ENCODE results near the gene PROZ.

Gene PROZ

DNA sequence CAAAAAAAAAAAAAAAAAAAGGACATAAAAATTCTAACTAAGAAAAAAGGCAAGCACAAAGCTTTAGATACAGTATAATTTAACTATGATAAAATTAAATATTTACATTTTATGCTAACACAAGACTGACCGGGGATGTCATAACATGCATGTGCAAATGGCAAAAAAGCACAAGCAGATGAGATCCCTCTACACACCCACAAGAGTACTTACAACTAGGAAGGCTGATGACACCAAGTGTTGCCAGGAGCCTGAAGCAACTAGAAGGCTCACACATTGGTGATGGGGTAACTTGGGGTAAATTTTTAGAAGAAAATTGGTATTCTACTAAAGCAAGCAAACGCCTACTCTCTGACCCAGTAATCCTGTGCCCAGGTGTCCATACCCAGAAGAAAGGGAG, 43.4 kb downstream of the PROZ start:
- no peaks in the 10 kb centered on the region for H3K9me3 ChIP-seq (ENCODE audit: control insufficient read depth, insufficient read depth, low read length)
- H3K9ac ChIP-seq (ENCODE audit: low read depth, low read length) = no peak overlapping the region
- H3K4me1 ChIP-seq (ENCODE audit: insufficient read depth, low read length) = peaks cover 15% of the 10 kb centered on the region
- peaks cover 25% of the 10 kb centered on the region for H3K36me3 ChIP-seq (ENCODE audit: insufficient read depth, low read length)

DNA sequence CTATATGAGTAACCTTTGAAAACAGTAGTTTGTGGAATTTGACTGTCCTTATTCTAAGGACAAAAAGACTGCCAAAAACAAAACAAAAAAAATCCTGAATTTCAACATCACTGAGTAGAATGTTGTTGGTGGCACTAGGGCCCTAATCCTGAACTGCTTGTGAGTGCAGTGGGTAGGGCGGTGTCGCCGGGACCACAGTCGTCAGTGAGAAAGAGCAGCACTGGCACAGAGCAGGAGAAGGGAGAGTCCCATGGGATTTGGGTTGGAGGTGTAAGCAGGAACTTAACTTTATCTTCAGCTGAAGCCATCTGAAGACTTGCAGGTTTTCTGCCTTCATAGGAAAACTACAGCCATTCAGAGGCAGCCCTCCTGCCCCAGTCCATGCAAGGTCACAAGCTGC, 44.5 kb downstream of the PROZ start:
- peaks cover 23% of the 10 kb centered on the region for H3K36me3 ChIP-seq (ENCODE audit: insufficient read depth, low read length)
- H3K9ac ChIP-seq (ENCODE audit: low read depth, low read length) = no peak overlapping the region
- H3K9me3 ChIP-seq (ENCODE audit: control insufficient read depth, insufficient read depth, low read length) = no peaks in the 10 kb centered on the region
- peaks cover 23% of the 10 kb centered on the region for H3K4me1 ChIP-seq (ENCODE audit: insufficient read depth, low read length)

DNA sequence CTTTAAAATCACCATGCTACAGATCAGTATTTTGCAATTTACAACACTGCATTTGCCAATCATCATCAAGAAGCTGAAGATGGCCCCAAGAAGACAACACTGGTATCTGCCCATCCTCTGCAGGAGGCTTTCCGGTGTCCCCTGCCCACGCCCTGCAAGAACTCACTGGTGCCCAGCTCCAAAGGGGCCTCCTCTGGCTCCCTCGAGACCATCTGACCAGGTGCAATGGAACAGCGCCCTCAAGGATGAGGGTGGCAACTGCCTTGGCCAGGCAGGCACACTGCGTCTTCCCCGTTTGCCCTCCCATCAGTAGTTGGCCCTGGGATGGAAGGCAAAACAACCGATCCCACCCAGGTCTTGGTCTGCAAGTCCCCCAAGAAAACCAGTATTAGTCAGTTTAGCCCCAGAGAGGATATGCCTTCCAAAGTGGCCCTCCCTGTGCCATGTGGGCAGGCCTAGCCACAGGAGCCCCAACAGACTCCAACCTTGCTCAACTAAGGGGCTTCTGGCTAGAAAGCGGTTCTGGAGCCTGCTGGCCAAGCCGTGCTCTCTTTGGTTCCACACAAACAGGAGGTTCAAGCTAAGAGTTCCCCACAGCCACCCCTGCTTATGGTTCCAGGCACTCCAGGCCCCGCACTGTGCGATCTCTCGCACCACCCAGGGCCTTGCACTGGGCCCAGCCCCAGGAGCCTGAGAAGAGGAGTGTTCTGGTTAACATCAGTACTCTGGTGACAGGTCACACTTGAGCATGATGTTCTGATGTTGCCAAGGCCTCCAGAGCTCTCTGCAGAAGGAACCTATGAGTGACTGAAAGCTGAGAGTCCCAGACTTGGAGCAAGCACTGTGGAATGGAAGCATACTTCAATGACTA, 45.3 kb downstream of the PROZ start:
- Histone ChIP-seq H3K36me3 (ENCODE audit: insufficient read depth, low read length) (peaks cover 21% of the 10 kb centered on the region), H3K9ac (ENCODE audit: low read depth, low read length) (no peak overlapping the region)

DNA sequence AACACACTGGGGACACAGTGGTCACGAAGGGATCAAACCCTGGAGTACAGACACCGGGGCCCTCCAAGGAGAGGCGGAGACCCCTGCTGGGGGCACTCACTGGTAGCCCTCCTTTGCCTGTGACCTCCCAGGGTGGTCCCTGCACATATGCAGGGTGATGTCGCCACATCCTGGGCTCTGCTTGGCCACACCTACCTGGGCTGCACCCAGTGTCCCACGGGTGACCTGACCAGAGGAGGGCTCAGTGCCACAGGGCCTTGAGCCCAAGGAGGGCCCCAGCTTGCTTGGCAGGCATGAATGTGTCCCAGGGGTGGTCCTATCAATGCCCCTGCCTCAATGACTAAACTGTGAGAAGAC, 45.9 kb downstream of the PROZ start:
- H3K4me1 ChIP-seq (ENCODE audit: insufficient read depth, low read length) = peaks cover 23% of the 10 kb centered on the region
- no peaks in the 10 kb centered on the region for H3K9me3 ChIP-seq (ENCODE audit: control insufficient read depth, insufficient read depth, low read length)
- peaks cover 19% of the 10 kb centered on the region for H3K36me3 ChIP-seq (ENCODE audit: insufficient read depth, low read length)
- H3K9ac ChIP-seq (ENCODE audit: low read depth, low read length) = no peak overlapping the region

More for the DNA sequence above, 45.3 kb downstream of the PROZ start:
- H3K4me1 ChIP-seq (ENCODE audit: insufficient read depth, low read length) = peaks cover 23% of the 10 kb centered on the region
- no peaks in the 10 kb centered on the region for H3K9me3 ChIP-seq (ENCODE audit: control insufficient read depth, insufficient read depth, low read length)

DNA sequence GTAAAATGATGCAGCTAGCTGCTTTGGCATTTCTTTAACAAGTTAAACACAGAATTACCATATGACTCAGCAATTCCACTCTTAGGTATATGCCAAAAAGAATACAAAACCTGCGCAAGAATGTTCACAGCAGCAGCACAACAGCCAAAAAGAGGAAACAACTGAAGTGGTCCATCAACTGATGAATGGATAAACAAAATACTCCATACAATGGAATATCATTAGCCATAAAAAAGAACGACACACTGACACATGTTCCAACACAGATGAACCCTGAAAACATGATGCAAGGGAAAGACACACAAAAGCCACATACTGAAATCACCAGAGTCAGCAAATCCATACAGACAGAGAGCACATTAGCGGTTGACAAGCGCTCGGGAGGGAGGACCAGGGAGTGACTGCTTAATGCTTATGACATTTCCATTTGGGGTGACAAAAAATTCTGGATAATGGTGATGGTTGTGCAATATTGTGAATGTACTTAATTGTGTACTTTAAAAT, 47.0 kb downstream of the PROZ start:
- H3K36me3 ChIP-seq (ENCODE audit: insufficient read depth, low read length) = peaks cover 14% of the 10 kb centered on the region
- no peaks in the 10 kb centered on the region for H3K9me3 ChIP-seq (ENCODE audit: control insufficient read depth, insufficient read depth, low read length)
- H3K9ac ChIP-seq (ENCODE audit: low read depth, low read length) = no peak overlapping the region
- peaks cover 23% of the 10 kb centered on the region for H3K4me1 ChIP-seq (ENCODE audit: insufficient read depth, low read length)

DNA sequence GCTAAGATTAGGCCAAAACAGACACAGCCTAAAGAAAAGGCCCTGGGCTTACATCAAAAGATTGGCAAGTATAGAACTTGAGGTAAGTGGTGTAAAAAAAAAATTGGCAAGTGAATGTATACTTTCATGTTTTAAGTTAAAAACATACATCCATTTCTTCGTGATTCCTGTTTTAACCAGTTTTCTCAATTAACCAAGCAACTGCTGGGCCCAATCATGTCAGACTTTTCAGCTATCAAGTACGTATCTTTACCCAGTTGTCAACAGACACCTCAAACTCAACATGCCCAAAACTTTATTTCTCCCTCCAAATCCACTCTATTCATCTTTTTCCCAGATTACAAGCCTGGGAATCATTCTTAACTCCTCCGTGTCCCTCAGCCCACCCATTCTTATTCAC, 49.0 kb downstream of the PROZ start:
- Histone ChIP-seq H3K4me1 (ENCODE audit: insufficient read depth, low read length) (peaks cover 27% of the 10 kb centered on the region), H3K9me3 (ENCODE audit: control insufficient read depth, insufficient read depth, low read length) (no peaks in the 10 kb centered on the region), H3K9ac (ENCODE audit: low read depth, low read length) (peak overlapping the region; percentile 86), H3K36me3 (ENCODE audit: insufficient read depth, low read length) (peaks cover 14% of the 10 kb centered on the region)

DNA sequence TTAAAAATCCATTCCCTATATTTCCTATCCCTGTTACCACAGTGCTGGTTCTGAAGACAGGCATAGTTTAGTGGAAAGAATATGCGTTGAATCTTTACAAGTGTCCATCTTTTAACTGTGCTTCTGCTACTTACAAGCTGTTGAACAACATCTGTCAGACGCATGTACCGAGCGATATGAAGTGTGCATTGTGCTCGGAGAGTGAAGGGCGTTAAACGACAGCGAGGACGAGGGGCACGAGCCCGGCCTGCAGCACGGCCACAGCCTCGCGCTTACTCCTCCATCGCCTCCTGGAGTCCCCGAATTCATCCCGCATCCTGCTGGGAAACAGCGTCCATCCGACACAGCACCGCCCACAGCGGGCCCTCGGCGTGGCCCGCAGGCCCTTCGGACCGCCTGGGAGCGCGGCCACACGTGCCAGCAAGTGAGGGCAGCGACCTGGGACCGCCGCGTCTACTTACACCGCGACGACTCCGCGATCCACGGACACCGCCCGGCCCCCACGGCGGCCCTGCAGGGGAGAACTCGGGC, 49.5 kb downstream of the PROZ start:
- peaks cover 14% of the 10 kb centered on the region for H3K36me3 ChIP-seq (ENCODE audit: insufficient read depth, low read length)
- H3K9me3 ChIP-seq (ENCODE audit: control insufficient read depth, insufficient read depth, low read length) = no peaks in the 10 kb centered on the region
- peaks cover 27% of the 10 kb centered on the region for H3K4me1 ChIP-seq (ENCODE audit: insufficient read depth, low read length)
- peak overlapping the region; percentile 86 for H3K9ac ChIP-seq (ENCODE audit: low read depth, low read length)

DNA sequence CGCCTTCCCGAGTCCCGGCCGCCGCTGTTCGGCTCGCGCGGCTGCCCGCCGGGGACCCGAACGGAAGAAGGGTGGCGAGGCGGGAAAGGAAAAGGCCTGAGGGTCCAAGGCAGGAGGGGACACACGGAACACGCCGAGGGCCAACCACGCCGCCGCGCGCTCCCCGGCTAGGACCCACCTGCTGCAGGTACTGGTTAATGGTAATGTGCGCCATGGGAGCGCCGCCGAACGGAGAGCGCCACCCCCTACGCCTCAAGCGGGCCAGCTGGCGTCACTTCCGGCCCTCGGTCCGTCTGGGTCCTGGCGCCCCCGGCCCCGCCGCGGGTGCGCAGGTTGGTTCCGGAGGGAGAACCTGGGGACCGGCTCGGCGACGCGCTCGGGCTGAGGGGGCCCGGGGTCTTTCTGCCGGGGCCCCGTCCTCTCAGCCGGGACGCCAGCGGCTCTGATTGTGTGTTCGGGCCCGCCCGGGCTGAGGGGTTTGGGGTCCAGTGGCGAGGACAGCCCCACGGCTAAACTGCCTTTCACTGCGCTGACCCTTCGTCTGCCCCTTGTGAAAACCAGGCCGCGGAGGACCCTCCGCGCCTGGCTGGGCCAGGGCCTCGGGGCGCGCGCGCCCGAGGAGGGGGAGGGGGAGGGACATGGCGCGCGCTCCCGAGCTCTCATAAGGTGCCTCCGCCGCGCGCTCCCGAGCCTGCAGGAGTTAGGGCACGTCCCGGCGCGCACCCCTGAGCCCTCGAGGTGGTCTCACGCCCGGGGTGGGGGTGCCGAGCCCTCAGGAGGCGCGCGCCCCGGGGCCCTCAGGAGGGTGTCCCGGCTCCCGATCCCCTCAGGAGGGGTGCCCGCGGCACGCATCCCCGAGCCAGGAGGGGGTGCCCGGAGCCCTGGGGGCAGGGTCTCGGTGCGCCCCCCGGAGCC, 50.2 kb downstream of the PROZ start, which contains the start of gene PCID2:
TSS of gene PCID2 (minus strand) at position 249 of the 915 bp plus-strand sequence. CDS start at position 214, 35 bp downstream.
- peaks cover 14% of the 10 kb centered on the region for H3K36me3 ChIP-seq (ENCODE audit: insufficient read depth, low read length)
- peak within 1 kb of the TSS; percentile 86 for H3K9ac ChIP-seq (ENCODE audit: low read depth, low read length)
- H3K9me3 ChIP-seq (ENCODE audit: control insufficient read depth, insufficient read depth, low read length) = no peaks in the 10 kb centered on the region
- H3K4me1 ChIP-seq (ENCODE audit: insufficient read depth, low read length) = peaks cover 27% of the 10 kb centered on the region

DNA sequence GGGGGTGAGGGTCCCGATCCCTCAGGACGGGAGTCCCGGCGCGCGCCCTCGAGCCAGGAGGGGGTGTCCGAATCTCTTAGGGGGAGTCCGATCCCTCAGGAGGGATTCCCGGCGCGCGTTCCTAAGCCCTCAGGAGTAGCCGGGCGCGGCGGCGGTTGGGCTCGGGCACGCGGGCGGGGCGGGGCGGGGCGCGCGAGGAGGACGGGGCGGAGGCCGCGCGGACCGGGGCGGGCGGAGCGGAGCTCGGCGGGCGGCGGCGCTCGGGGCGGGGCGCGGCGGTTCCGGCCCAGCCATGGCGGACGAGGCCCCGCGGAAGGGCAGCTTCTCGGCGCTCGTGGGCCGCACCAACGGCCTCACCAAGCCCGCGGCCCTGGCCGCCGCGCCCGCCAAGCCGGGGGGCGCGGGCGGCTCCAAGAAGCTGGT, 50.9 kb downstream of the PROZ start, which contains the start of gene CUL4A:
TSS of gene CUL4A (plus strand) at position 278 of the 423 bp plus-strand sequence. CDS start at position 293, 15 bp downstream.
- H3K9ac ChIP-seq (ENCODE audit: low read depth, low read length) = peak within 1 kb of the TSS; percentile 86
- H3K36me3 ChIP-seq (ENCODE audit: insufficient read depth, low read length) = peaks cover 14% of the 10 kb centered on the region; the same call in 1 of the 2 replicates
- H3K9me3 ChIP-seq (ENCODE audit: control insufficient read depth, insufficient read depth, low read length) = no peaks in the 10 kb centered on the region
- H3K4me1 ChIP-seq (ENCODE audit: insufficient read depth, low read length) = peaks cover 27% of the 10 kb centered on the region; the same call in 1 of the 2 replicates

DNA sequence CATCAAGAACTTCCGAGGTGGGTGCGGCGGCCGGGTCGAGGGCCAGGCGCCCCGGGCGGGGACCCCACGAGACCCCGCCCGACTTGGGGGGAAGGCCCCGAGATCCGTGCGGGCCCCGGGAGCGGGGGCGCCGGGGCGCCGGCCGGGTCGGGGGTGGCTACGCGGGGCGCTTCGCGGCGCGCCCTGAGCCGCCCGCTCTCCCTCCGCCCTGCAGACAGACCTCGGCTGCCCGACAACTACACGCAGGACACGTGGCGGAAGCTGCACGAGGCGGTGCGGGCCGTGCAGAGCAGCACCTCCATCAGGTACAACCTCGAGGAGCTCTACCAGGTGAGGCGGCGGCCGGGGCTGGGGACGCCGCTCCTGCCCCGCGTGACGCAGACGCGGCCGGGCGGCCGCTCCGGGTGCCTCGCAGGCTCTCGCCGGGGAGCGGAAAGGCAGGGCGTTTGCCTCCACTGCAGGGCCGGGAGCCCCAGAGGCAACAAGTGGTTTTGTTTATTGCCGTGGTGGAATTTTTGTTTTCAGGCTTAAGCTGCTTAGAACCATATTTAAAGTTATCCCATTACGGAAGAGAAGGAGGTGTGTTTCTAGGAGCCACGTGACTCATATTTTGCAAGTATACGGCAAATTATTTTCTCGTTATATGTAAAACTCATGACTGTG, 51.4 kb downstream of the PROZ start:
- H3K9me3 ChIP-seq (ENCODE audit: control insufficient read depth, insufficient read depth, low read length) = no peaks in the 10 kb centered on the region
- H3K4me1 ChIP-seq (ENCODE audit: insufficient read depth, low read length) = peaks cover 27% of the 10 kb centered on the region; the same call in 1 of the 2 replicates
- peaks cover 14% of the 10 kb centered on the region; the same call in 1 of the 2 replicates for H3K36me3 ChIP-seq (ENCODE audit: insufficient read depth, low read length)
- peak overlapping the region; percentile 76 for H3K9ac ChIP-seq (ENCODE audit: low read depth, low read length)

DNA sequence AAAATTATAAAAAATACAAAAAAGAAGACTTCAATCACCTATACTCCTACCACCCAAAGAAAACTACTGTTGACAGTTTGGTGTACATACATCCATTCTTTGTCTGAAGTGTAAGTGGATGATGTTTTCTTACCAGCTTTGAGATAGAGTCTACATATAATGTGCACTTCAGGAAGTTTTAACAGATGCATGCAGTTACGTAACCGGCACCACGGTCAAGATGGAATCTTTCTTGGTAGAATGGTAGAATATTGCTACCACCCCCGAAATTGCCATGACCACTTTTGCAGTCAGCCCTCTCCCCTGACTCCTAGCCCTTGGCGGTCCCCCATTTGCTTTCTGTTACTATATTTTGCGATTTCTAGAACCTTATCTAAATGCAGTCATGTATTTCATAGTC, 52.4 kb downstream of the PROZ start:
- Histone ChIP-seq H3K9ac (ENCODE audit: low read depth, low read length) (peak overlapping the region; percentile 9; the same call in 1 of the 2 replicates), H3K36me3 (ENCODE audit: insufficient read depth, low read length) (peaks cover 10% of the 10 kb centered on the region; the same call in 1 of the 2 replicates)

DNA sequence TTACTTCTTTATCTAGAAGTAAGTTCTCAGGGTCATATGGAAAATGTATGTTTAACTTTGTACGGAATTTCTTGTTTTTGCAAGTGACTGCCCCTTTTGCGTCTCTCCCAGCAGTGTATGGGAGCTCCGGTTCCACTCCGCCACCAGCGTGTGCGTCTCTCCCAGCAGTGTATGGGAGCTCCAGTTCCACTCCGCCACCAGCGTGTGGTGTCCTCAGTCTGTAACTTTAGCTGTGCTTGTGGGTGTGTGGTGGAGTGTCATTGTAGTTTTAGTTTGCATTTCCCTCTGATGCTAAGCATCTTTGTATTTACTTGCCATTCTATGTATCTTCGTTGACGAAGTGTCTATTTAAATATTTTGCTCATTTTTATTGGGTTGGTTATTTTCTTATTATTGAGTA, 53.3 kb downstream of the PROZ start:
- peaks cover 25% of the 10 kb centered on the region for H3K4me1 ChIP-seq (ENCODE audit: insufficient read depth, low read length)
- H3K9ac ChIP-seq (ENCODE audit: low read depth, low read length) = no peak overlapping the region
- H3K9me3 ChIP-seq (ENCODE audit: control insufficient read depth, insufficient read depth, low read length) = no peaks in the 10 kb centered on the region
- peaks cover 3% of the 10 kb centered on the region; the same call in 1 of the 2 replicates for H3K36me3 ChIP-seq (ENCODE audit: insufficient read depth, low read length)

More for the DNA sequence above, 52.4 kb downstream of the PROZ start:
- Histone ChIP-seq H3K4me1 (ENCODE audit: insufficient read depth, low read length) (peaks cover 25% of the 10 kb centered on the region), H3K9me3 (ENCODE audit: control insufficient read depth, insufficient read depth, low read length) (no peaks in the 10 kb centered on the region)

DNA sequence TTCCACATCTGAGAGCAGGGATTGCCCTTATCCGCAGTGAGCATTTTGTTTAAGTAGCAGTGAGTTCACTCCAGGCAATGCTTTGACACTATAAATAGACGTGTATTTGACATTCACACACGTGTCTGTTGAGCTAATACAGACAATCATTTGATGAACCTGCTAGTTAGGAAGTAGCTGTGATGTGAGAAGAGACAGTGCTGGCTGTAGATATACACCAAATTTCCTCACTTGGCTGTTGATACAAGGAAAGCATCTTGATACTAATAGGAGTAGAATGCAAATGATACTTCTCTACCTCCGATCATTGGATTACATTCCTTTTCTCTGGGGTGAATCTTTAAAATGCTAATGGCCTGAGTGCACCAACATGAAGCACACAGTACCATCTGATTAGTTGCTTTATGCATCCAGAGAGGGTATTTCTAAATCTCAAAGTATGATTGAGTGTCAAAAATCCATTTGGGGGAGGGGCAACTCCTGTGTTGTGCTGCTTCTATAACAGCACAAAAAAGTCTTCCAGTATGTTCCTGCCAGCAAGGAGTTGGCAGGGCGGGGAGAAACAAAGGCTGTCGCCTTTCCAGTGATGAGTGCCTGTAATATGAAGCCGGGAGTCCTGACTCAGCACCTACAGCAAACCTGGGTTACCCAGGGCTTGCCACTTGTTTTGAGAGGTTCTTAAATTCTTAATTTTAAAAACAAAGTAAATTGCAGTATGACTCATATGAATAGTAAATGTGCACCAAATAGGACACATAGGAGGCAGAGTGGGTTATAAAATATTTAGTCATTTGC, 58.0 kb downstream of the PROZ start:
- H3K4me1 ChIP-seq (ENCODE audit: insufficient read depth, low read length) = peaks cover 16% of the 10 kb centered on the region
- no peaks in the 10 kb centered on the region for H3K9me3 ChIP-seq (ENCODE audit: control insufficient read depth, insufficient read depth, low read length)
- H3K9ac ChIP-seq (ENCODE audit: low read depth, low read length) = peak overlapping the region; percentile 2; the same call in 1 of the 2 replicates
- peaks cover 6% of the 10 kb centered on the region; the same call in 1 of the 2 replicates for H3K36me3 ChIP-seq (ENCODE audit: insufficient read depth, low read length)
